HAP-1 (cell line): ENCODE results near the gene PLEKHG4.
A peak's percentile ranks its signal among the peaks of the same experiment; 100 is the strongest.

Experiments
- DNase-seq, 2 experiments: peaks; one replicate each; pipeline ENCODE4 v3.0.0-alpha.2; 2016 to 2020; ENCODE audit warnings: low spot score in 2 of 2
- H3K27me3 ChIP-seq: fragments of 250-450 bp; sonication (Bioruptor Pico); 2 replicates; pipeline ENCODE4 v1.5.1; 2020; ENCODE audit warnings: low read depth, mild to moderate bottlenecking, moderate library complexity
- H3K36me3 ChIP-seq: fragments of 250-450 bp; sonication (Bioruptor Pico); replicated peaks from 2 replicates; pipeline ENCODE4 v1.5.1; 2020; ENCODE audit warnings: mild to moderate bottlenecking
- H3K4me1 ChIP-seq: fragments of 250-450 bp; sonication (Bioruptor Pico); 2 replicates; pipeline ENCODE4 v1.5.1; 2020; ENCODE audit warnings: mild to moderate bottlenecking
- H3K4me3 ChIP-seq: fragments of 250-450 bp; sonication (Bioruptor Pico); 2 replicates; pipeline ENCODE4 v1.5.1; 2020; ENCODE audit warnings: mild to moderate bottlenecking, moderate library complexity
- H3K9me3 ChIP-seq: fragments of 250-450 bp; sonication (Bioruptor Pico); 2 replicates; pipeline ENCODE4 v1.5.1; 2020; ENCODE audit warnings: mild to moderate bottlenecking, moderate library complexity
- in situ Hi-C: fragments of 300-500 bp; cut with MboI; formaldehyde crosslinking; loops from 3 replicates; pipeline ENCODE4 v1.14.3; 2020; ENCODE audit warnings: low sequenced_read_pairs, inconsistent platforms, mixed read lengths

Gene PLEKHG4

GRCh38 chr16:67302076-67302475 lies 22.7 kb downstream of the PLEKHG4 start:
- DNase-seq = no peak
- in situ Hi-C loops = no loop called here
- Histone ChIP-seq H3K9me3 (no peaks in the 10 kb centered on the region), H3K4me1 (no peaks in the 10 kb centered on the region), H3K27me3 (no peaks in the 10 kb centered on the region), H3K36me3 (no peaks in the 10 kb centered on the region), H3K4me3 (no peak overlapping the region)

- Histone ChIP-seq H3K36me3 (no peaks in the 10 kb centered on the region), H3K4me3 (no peak overlapping the region), H3K27me3 (no peaks in the 10 kb centered on the region), H3K9me3 (no peaks in the 10 kb centered on the region), H3K4me1 (no peaks in the 10 kb centered on the region)
- DNase-seq = no peak
- in situ Hi-C loops = no loop called here
These were observed 23.6 kb downstream of the PLEKHG4 start for GRCh38 chr16:67302970-67303369.

- Histone ChIP-seq H3K4me3 (no peak overlapping the region), H3K4me1 (no peaks in the 10 kb centered on the region), H3K36me3 (no peaks in the 10 kb centered on the region), H3K9me3 (no peaks in the 10 kb centered on the region), H3K27me3 (no peaks in the 10 kb centered on the region)
- in situ Hi-C loops = no loop called here
- no peak for DNase-seq
These were observed 24.7 kb downstream of the PLEKHG4 start for GRCh38 chr16:67304020-67304419.

GRCh38 chr16:67305216-67306071 lies 26.1 kb downstream of the PLEKHG4 start:
- Histone ChIP-seq H3K9me3 (no peaks in the 10 kb centered on the region), H3K4me3 (no peak overlapping the region), H3K4me1 (no peaks in the 10 kb centered on the region), H3K36me3 (no peaks in the 10 kb centered on the region), H3K27me3 (no peaks in the 10 kb centered on the region)
- in situ Hi-C loops = no loop called here
- DNase-seq = no peak

GRCh38 chr16:67310561-67310960 lies 31.2 kb downstream of the PLEKHG4 start:
- Histone ChIP-seq H3K27me3 (no peaks in the 10 kb centered on the region), H3K4me1 (no peaks in the 10 kb centered on the region), H3K4me3 (no peak overlapping the region), H3K36me3 (no peaks in the 10 kb centered on the region), H3K9me3 (no peaks in the 10 kb centered on the region)
- in situ Hi-C loops = no loop called here
- no peak for DNase-seq

GRCh38 chr16:67311607-67312488 lies 32.5 kb downstream of the PLEKHG4 start:
- DNase-seq = no peak
- Histone ChIP-seq H3K27me3 (no peaks in the 10 kb centered on the region), H3K36me3 (no peaks in the 10 kb centered on the region), H3K4me3 (no peak overlapping the region), H3K4me1 (no peaks in the 10 kb centered on the region), H3K9me3 (no peaks in the 10 kb centered on the region)
- in situ Hi-C loops = no loop called here

GRCh38 chr16:67312719-67313118 lies 33.4 kb downstream of the PLEKHG4 start:
- H3K27me3 ChIP-seq = no peaks in the 10 kb centered on the region
- DNase-seq = no peak
- H3K4me3 ChIP-seq = no peak overlapping the region
- H3K36me3 ChIP-seq = no peaks in the 10 kb centered on the region
- in situ Hi-C loops = no loop called here
- no peaks in the 10 kb centered on the region for H3K9me3 ChIP-seq
- no peaks in the 10 kb centered on the region for H3K4me1 ChIP-seq

GRCh38 chr16:67317853-67318252 lies 38.5 kb downstream of the PLEKHG4 start:
- Histone ChIP-seq H3K4me3 (no peak overlapping the region), H3K36me3 (no peaks in the 10 kb centered on the region), H3K4me1 (no peaks in the 10 kb centered on the region), H3K27me3 (no peaks in the 10 kb centered on the region; the same call in 1 of the 2 replicates), H3K9me3 (no peaks in the 10 kb centered on the region)
- in situ Hi-C loops = no loop called here
- no peak for DNase-seq

GRCh38 chr16:67326115-67326471 lies 46.8 kb downstream of the PLEKHG4 start:
- Histone ChIP-seq H3K36me3 (no peaks in the 10 kb centered on the region), H3K4me3 (peak overlapping the region; percentile 53)

GRCh38 chr16:67326472-67327309 lies 47.4 kb downstream of the PLEKHG4 start, which contains the start of the genes KCTD19 and LRRC36:
KCTD19 (minus strand) TSS chr16:67326741; CDS start chr16:67326707, 34 bp downstream.
LRRC36 (plus strand) TSS chr16:67326815; CDS start chr16:67326863, 48 bp downstream.
- peaks cover 3% of the 10 kb centered on the region for H3K27me3 ChIP-seq
- no peaks in the 10 kb centered on the region; the same call in 1 of the 2 replicates for H3K4me1 ChIP-seq
- in situ Hi-C loops = no loop called here
- H3K4me3 ChIP-seq = peak within 1 kb of the TSS; percentile 53
- DNase-seq = peak; percentile 78 to 98
- H3K9me3 ChIP-seq = no peaks in the 10 kb centered on the region
- no peaks in the 10 kb centered on the region for H3K36me3 ChIP-seq

More at GRCh38 chr16:67326115-67326471, 46.8 kb downstream of the PLEKHG4 start:
- H3K4me1 ChIP-seq = no peaks in the 10 kb centered on the region; the same call in 1 of the 2 replicates
- peak in 1 of 2 experiments; percentile 10 for DNase-seq
- H3K9me3 ChIP-seq = no peaks in the 10 kb centered on the region
- in situ Hi-C loops = no loop called here
- H3K27me3 ChIP-seq = peaks cover 3% of the 10 kb centered on the region

- no peaks in the 10 kb centered on the region; the same call in 1 of the 2 replicates for H3K4me1 ChIP-seq
- in situ Hi-C loops = no loop called here
- no peak overlapping the region for H3K4me3 ChIP-seq
- DNase-seq = no peak
- H3K9me3 ChIP-seq = no peaks in the 10 kb centered on the region
- H3K36me3 ChIP-seq = no peaks in the 10 kb centered on the region
- H3K27me3 ChIP-seq = peaks cover 3% of the 10 kb centered on the region
These were observed 48.4 kb downstream of the PLEKHG4 start for GRCh38 chr16:67327743-67328142.

- H3K4me3 ChIP-seq = no peak overlapping the region
- no peaks in the 10 kb centered on the region for H3K36me3 ChIP-seq
- no peaks in the 10 kb centered on the region for H3K27me3 ChIP-seq
- no peak for DNase-seq
- H3K4me1 ChIP-seq = no peaks in the 10 kb centered on the region; the same call in 1 of the 2 replicates
- in situ Hi-C loops = no loop called here
- H3K9me3 ChIP-seq = no peaks in the 10 kb centered on the region
These were observed 50.6 kb downstream of the PLEKHG4 start for GRCh38 chr16:67329901-67330300.

- in situ Hi-C loops = no loop called here
- Histone ChIP-seq H3K27me3 (no peaks in the 10 kb centered on the region), H3K36me3 (no peaks in the 10 kb centered on the region), H3K9me3 (no peaks in the 10 kb centered on the region), H3K4me1 (no peaks in the 10 kb centered on the region), H3K4me3 (no peak overlapping the region)
- no peak for DNase-seq
These were observed 54.0 kb downstream of the PLEKHG4 start for GRCh38 chr16:67333315-67333714.
